ENCODE data around the gene GBA3. TPM values are rescaled to one million over a fixed set of nuclear protein-coding genes. Genes with fewer than 3 reads are reported as not detected.

Gene GBA3
- total RNA-seq, 1 experiment from 2014 or later, result not detected

- TF ChIP-seq ELF1 (IDR thresholded peaks at IDR 0.05; ENCODE audit: borderline replicate concordance, low read depth), result no peak
- TF ChIP-seq EZH2 (IDR thresholded peaks at IDR 0.05), result no peak
- TF ChIP-seq ATF3 (IDR thresholded peaks at IDR 0.05), result no peak
- no peak for TF ChIP-seq SP1 (IDR thresholded peaks at IDR 0.05; ENCODE audit: low read depth)
- no peak for TF ChIP-seq CBX3 (IDR thresholded peaks at IDR 0.05; ENCODE audit: low read depth)
- TF ChIP-seq SRF (IDR thresholded peaks at IDR 0.05; ENCODE audit: low read depth), result no peak
- TF ChIP-seq SIN3A (IDR thresholded peaks at IDR 0.05; ENCODE audit: low read depth), result no peak
- TF ChIP-seq REST (IDR thresholded peaks at IDR 0.05; ENCODE audit: low read depth), result no peak
- no peak for TF ChIP-seq TCF7L2 (IDR thresholded peaks at IDR 0.05; ENCODE audit: borderline replicate concordance, extremely low read depth, insufficient read depth, insufficient read length)
- no peak for TF ChIP-seq CTCF (IDR thresholded peaks at IDR 0.05 in 2 of 3, conservative IDR thresholded peaks at IDR 0.05 in 1 of 3; ENCODE audit: borderline replicate concordance in 1 of 3, insufficient read depth in 1 of 3, low read depth in 2 of 3, low read length in 2 of 3)
- no peak for TF ChIP-seq CEBPB (IDR thresholded peaks at IDR 0.05; ENCODE audit: low read depth)
- no peak for TF ChIP-seq JUND (IDR thresholded peaks at IDR 0.05)
- no peak for TF ChIP-seq EZH2phosphoT487 (IDR thresholded peaks at IDR 0.05; ENCODE audit: borderline replicate concordance)
- no peak for TF ChIP-seq RAD21 (IDR thresholded peaks at IDR 0.05; ENCODE audit: low read depth)
- no peak for TF ChIP-seq ZNF274 (IDR thresholded peaks at IDR 0.05; ENCODE audit: low read depth, low read length)
- TF ChIP-seq ZFX (IDR thresholded peaks at IDR 0.05), result no peak
- TF ChIP-seq ZBTB33 (IDR thresholded peaks at IDR 0.05; ENCODE audit: extremely low read depth, insufficient replicate concordance, low read length), result no peak
- TF ChIP-seq EGR1 (IDR thresholded peaks at IDR 0.05; ENCODE audit: low read depth), result no peak
- no peak for TF ChIP-seq POLR2AphosphoS5 (IDR thresholded peaks at IDR 0.05; ENCODE audit: low read depth, low read length)
- no peak for TF ChIP-seq YY1 (IDR thresholded peaks at IDR 0.05; ENCODE audit: extremely low read depth, insufficient replicate concordance, low read depth, low read length)
- H3K4me3 ChIP-seq (replicated peaks in 1 of 2; ENCODE audit: low read depth in 1 of 2, low read length in 2 of 2), result no peak overlapping the region
- H3K27me3 ChIP-seq (ENCODE audit: insufficient read depth, low read length), result no peaks in the 10 kb centered on the region
- intact Hi-C loops (cut with micrococcal nuclease), result no loop called here
- ChIA-PET CTCF (no interaction called here), POLR2A (no interaction called here), RAD21 (ENCODE audit: low non-redundant PET in 1 of 2, low total read pairs in 2 of 2, uncharacterized antibody in 2 of 2, unreplicated experiment in 2 of 2) (no interaction called here)
- no peak overlapping the region for H3K4me2 ChIP-seq (ENCODE audit: low read length)
- BruUV-seq (replicated peaks), result no TSS peak
- H3K9me2 ChIP-seq (ENCODE audit: insufficient read depth), result no peaks in the 10 kb centered on the region
- no peaks in the 10 kb centered on the region for H3K36me3 ChIP-seq (ENCODE audit: control insufficient read depth in 1 of 2, insufficient read depth in 2 of 2, low read length in 2 of 2)
- no peak overlapping the region for H3K27ac ChIP-seq (ENCODE audit: low read depth, low read length)
- DNase-seq (ENCODE audit: low read depth, low spot score) (no peak), ATAC-seq (no peak)
- no peak overlapping the region for H3K9ac ChIP-seq (ENCODE audit: low read length)
- no peaks in the 10 kb centered on the region for H4K20me1 ChIP-seq (ENCODE audit: insufficient read depth)
- H3K79me2 ChIP-seq (ENCODE audit: insufficient read depth, low read length), result no peaks in the 10 kb centered on the region
- H3K9me3 ChIP-seq (ENCODE audit: control insufficient read depth in 1 of 2, insufficient read depth in 1 of 2, low read depth in 1 of 2, low read length in 2 of 2), result no peaks in the 10 kb centered on the region
- H3K4me1 ChIP-seq (ENCODE audit: control insufficient read depth in 1 of 2, insufficient read depth in 2 of 2, low read length in 2 of 2), result no peaks in the 10 kb centered on the region
- H2AFZ ChIP-seq (ENCODE audit: low read depth, low read length, poor library complexity, severe bottlenecking), result no peak overlapping the region
Measured at GRCh38 chr4:22764183-22764582, 71.4 kb downstream of the GBA3 start.
